ENCODE measurements around the gene B3GAT1.

B3GAT1 gene

GRCh38 chr11:134442246-134442645 is 30.2 kb upstream of the B3GAT1 start:
- TF ChIP-seq ARNT (IDR thresholded peaks at IDR 0.05) (no peak), NFRKB (IDR thresholded peaks at IDR 0.05) (no peak), ZNF384 (IDR thresholded peaks at IDR 0.05) (no peak), SP1 (IDR thresholded peaks at IDR 0.05) (no peak), CTBP1 (IDR thresholded peaks at IDR 0.05; ENCODE audit: borderline replicate concordance) (no peak), HDGF (IDR thresholded peaks at IDR 0.05; ENCODE audit: borderline replicate concordance) (no peak), TARDBP (IDR thresholded peaks at IDR 0.05) (no peak), BHLHE40 (IDR thresholded peaks at IDR 0.05; ENCODE audit: borderline replicate concordance) (no peak), FOXM1 (IDR thresholded peaks at IDR 0.05; ENCODE audit: borderline replicate concordance) (no peak), PKNOX1 (IDR thresholded peaks at IDR 0.05) (no peak), FOXA1 (IDR thresholded peaks at IDR 0.05) (no peak), ELF4 (IDR thresholded peaks at IDR 0.05) (no peak), SUZ12 (IDR thresholded peaks at IDR 0.05) (no peak), FOXK2 (IDR thresholded peaks at IDR 0.05) (no peak), LEF1 (IDR thresholded peaks at IDR 0.05; ENCODE audit: borderline replicate concordance) (no peak), L3MBTL2 (conservative IDR thresholded peaks at IDR 0.05) (no peak)
- CTCF ChIA-PET = no interaction called here
- POLR2A ChIA-PET = interaction anchor here (0.5 kb wide), 1 partner anchor 35 kb away, joined by 3 read pairs; no protein-coding TSS in a partner anchor
- no peak for DNase-seq (ENCODE audit: extremely low spot score)

DNA sequence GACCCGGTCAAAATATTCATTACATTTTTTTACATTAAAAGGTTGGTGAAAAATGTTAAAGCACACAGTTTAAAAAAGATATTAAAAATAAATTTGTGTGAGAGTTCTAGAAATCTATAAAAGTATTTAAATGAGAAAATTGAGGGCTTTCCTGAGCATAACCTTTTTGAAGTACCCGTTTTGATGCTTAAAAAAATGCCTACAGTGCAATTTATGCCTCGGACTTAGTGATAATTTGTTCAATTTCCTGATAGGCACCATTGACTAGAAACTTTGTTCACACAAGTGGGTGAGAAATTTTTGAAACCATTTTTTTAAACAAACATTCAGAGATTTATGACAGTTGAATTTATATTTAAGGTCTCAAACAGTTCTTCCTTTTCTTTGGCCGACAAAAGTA is 29.7 kb upstream of the B3GAT1 start:
- no peak for DNase-seq (ENCODE audit: extremely low spot score)
- TF ChIP-seq NFRKB (IDR thresholded peaks at IDR 0.05) (no peak), LEF1 (IDR thresholded peaks at IDR 0.05; ENCODE audit: borderline replicate concordance) (no peak), ARNT (IDR thresholded peaks at IDR 0.05) (no peak), CTBP1 (IDR thresholded peaks at IDR 0.05; ENCODE audit: borderline replicate concordance) (no peak), L3MBTL2 (conservative IDR thresholded peaks at IDR 0.05) (no peak), FOXA1 (IDR thresholded peaks at IDR 0.05) (no peak), TARDBP (IDR thresholded peaks at IDR 0.05) (no peak), SP1 (IDR thresholded peaks at IDR 0.05) (no peak)
- CTCF ChIA-PET = no interaction called here
- POLR2A ChIA-PET = interaction anchor here (0.5 kb wide), 1 partner anchor 34 kb away, joined by 3 read pairs; no protein-coding TSS in a partner anchor

- no peak for DNase-seq (ENCODE audit: extremely low spot score)
- TF ChIP-seq ZNF384 (IDR thresholded peaks at IDR 0.05) (no peak), LEF1 (IDR thresholded peaks at IDR 0.05; ENCODE audit: borderline replicate concordance) (no peak), TARDBP (IDR thresholded peaks at IDR 0.05) (no peak), HDGF (IDR thresholded peaks at IDR 0.05; ENCODE audit: borderline replicate concordance) (no peak), PKNOX1 (IDR thresholded peaks at IDR 0.05) (no peak), FOXM1 (IDR thresholded peaks at IDR 0.05; ENCODE audit: borderline replicate concordance) (no peak), BHLHE40 (IDR thresholded peaks at IDR 0.05; ENCODE audit: borderline replicate concordance) (no peak), SUZ12 (IDR thresholded peaks at IDR 0.05) (no peak), FOXK2 (IDR thresholded peaks at IDR 0.05) (no peak), ELF4 (IDR thresholded peaks at IDR 0.05) (no peak), L3MBTL2 (conservative IDR thresholded peaks at IDR 0.05) (no peak), NFRKB (IDR thresholded peaks at IDR 0.05) (no peak), CTBP1 (IDR thresholded peaks at IDR 0.05; ENCODE audit: borderline replicate concordance) (no peak), FOXA1 (IDR thresholded peaks at IDR 0.05) (no peak), SP1 (IDR thresholded peaks at IDR 0.05) (no peak), ARNT (IDR thresholded peaks at IDR 0.05) (no peak)
- POLR2A ChIA-PET = no interaction called here
- CTCF ChIA-PET = no interaction called here
These were observed 29.2 kb upstream of the B3GAT1 start for GRCh38 chr11:134441281-134441680.

DNA sequence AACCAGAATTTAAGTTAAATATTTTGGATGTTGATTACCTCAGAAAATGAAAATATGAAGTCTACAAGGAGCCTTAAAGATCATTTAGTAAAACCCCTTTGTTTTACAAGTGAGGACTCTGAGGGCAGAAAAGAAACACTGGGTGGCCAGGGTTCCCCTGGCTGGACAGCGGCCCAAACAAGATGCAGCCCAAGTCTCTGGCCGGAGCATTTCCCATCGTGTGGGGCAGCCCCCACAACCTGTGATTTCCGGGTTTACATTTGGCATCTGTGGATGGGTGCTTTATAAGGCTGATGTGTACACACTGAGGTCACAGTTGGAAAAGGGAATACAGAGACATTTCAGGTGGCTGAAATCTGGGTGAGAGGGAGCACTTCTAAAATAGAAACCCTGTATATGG is 28.8 kb upstream of the B3GAT1 start:
- ChIA-PET CTCF (no interaction called here), POLR2A (no interaction called here)
- no peak for DNase-seq (ENCODE audit: extremely low spot score)
- TF ChIP-seq TARDBP (IDR thresholded peaks at IDR 0.05) (no peak), ZNF384 (IDR thresholded peaks at IDR 0.05) (no peak), BHLHE40 (IDR thresholded peaks at IDR 0.05; ENCODE audit: borderline replicate concordance) (no peak), FOXA1 (IDR thresholded peaks at IDR 0.05) (no peak), ARNT (IDR thresholded peaks at IDR 0.05) (no peak), FOXK2 (IDR thresholded peaks at IDR 0.05) (no peak), SP1 (IDR thresholded peaks at IDR 0.05) (no peak)

- DNase-seq (ENCODE audit: extremely low spot score) = no peak
- POLR2A ChIA-PET = no interaction called here
- TF ChIP-seq TARDBP (IDR thresholded peaks at IDR 0.05) (no peak), SUZ12 (IDR thresholded peaks at IDR 0.05) (no peak), NFRKB (IDR thresholded peaks at IDR 0.05) (no peak), FOXA1 (IDR thresholded peaks at IDR 0.05) (no peak), ARNT (IDR thresholded peaks at IDR 0.05) (no peak), ELF4 (IDR thresholded peaks at IDR 0.05) (no peak), FOXM1 (IDR thresholded peaks at IDR 0.05; ENCODE audit: borderline replicate concordance) (no peak), SP1 (IDR thresholded peaks at IDR 0.05) (no peak), PKNOX1 (IDR thresholded peaks at IDR 0.05) (no peak), FOXK2 (IDR thresholded peaks at IDR 0.05) (no peak), CTBP1 (IDR thresholded peaks at IDR 0.05; ENCODE audit: borderline replicate concordance) (no peak), HDGF (IDR thresholded peaks at IDR 0.05; ENCODE audit: borderline replicate concordance) (no peak), LEF1 (IDR thresholded peaks at IDR 0.05; ENCODE audit: borderline replicate concordance) (no peak), BHLHE40 (IDR thresholded peaks at IDR 0.05; ENCODE audit: borderline replicate concordance) (no peak), ZNF384 (IDR thresholded peaks at IDR 0.05) (no peak), L3MBTL2 (conservative IDR thresholded peaks at IDR 0.05) (no peak)
- CTCF ChIA-PET = no interaction called here
These were observed 26.8 kb upstream of the B3GAT1 start for GRCh38 chr11:134438542-134439537.

All from HEK293T (cell line).